GM10248 (cell line): ENCODE measurements around the gene ADAMTS6.
"Not testable (repeated sequence)": the region's sequence is repeated elsewhere in the genome, so short reads cannot be mapped to it uniquely, and the experiment has no call there.

Experiments
- CTCF ChIA-PET: fragments of 300-600 bp; sonication (Branson Sonifier 250); formaldehyde crosslinking; extraction: SDS; loops from one replicate; lab custom pipeline; 2021; ENCODE audit warnings: antibody characterized with exemption; lab: Yijun Ruan, JAX
- POLR2A ChIA-PET: fragments of 350-650 bp; sonication (Branson Sonifier 250); formaldehyde crosslinking; extraction: SDS; loops from one replicate; lab custom pipeline; 2020; ENCODE audit warnings: antibody characterized with exemption; lab: Yijun Ruan, JAX
- DNase-seq: peaks from one replicate; pipeline ENCODE4 v3.0.0; 2012; ENCODE audit errors: extremely low spot score
- TF ChIP-seq, protein P1 (sequence below): IDR thresholded peaks from 2 replicates; pipeline ENCODE4 v1.5.1; 2012; ENCODE audit warnings: mild to moderate bottlenecking, low read depth; ENCODE audit errors: extremely low read depth, missing control alignments, control extremely low read depth

The ADAMTS6 gene

GRCh38 chr5:65191554-65192135 lies 290.1 kb downstream of the ADAMTS6 start:
- no peak for DNase-seq
- ChIA-PET CTCF (interaction anchor here (0.9 to 1.1 kb wide), 3 partner anchors 10 to 92 kb away, joined by 3 to 4 read pairs (median 3); no protein-coding TSS in a partner anchor), POLR2A (no interaction called here)
- TF ChIP-seq, protein P1, sequence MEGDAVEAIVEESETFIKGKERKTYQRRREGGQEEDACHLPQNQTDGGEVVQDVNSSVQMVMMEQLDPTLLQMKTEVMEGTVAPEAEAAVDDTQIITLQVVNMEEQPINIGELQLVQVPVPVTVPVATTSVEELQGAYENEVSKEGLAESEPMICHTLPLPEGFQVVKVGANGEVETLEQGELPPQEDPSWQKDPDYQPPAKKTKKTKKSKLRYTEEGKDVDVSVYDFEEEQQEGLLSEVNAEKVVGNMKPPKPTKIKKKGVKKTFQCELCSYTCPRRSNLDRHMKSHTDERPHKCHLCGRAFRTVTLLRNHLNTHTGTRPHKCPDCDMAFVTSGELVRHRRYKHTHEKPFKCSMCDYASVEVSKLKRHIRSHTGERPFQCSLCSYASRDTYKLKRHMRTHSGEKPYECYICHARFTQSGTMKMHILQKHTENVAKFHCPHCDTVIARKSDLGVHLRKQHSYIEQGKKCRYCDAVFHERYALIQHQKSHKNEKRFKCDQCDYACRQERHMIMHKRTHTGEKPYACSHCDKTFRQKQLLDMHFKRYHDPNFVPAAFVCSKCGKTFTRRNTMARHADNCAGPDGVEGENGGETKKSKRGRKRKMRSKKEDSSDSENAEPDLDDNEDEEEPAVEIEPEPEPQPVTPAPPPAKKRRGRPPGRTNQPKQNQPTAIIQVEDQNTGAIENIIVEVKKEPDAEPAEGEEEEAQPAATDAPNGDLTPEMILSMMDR = no peak

- POLR2A ChIA-PET = no interaction called here
- TF ChIP-seq, protein P1 = no peak
- peak; percentile 27 for DNase-seq
- CTCF ChIA-PET = interaction anchor here (1.0 to 1.1 kb wide), 2 partner anchors 11 to 45 kb away, joined by 3 to 4 read pairs; no protein-coding TSS in a partner anchor
Measured at GRCh38 chr5:65190328-65191053, 291.2 kb downstream of the ADAMTS6 start.

DNA sequence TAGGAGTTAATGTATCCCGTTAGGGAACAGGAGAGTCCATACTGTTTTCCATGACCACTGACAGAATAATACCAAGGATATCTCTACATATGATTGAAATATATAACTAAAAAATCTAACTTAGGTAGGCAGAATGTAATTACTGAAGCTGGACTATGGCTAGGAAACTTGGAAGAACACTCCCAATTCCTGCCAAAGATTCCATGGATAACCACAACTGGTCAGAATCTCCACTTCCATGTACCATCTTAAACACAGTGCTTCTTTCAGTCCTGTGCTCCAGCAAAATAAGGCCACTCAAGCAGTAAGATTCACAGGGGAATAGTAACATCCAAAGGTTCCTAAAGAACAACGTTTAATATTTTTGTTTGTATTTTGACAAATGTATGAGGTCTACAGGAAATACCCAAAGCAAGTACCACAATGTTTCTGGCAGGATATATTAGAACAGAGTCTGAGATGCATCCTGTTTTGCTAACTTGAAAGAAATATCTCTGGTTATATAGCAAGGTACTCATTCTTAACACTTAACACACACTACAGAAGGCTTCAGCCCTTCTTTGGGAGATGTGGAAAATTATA lies 295.0 kb downstream of the ADAMTS6 start:
- ChIA-PET POLR2A (no interaction called here), CTCF (no interaction called here)
- TF ChIP-seq, protein P1 = no peak
- DNase-seq = no peak

GRCh38 chr5:65185468-65185867 lies 296.3 kb downstream of the ADAMTS6 start:
- TF ChIP-seq, protein P1 = no peak
- ChIA-PET POLR2A (no interaction called here), CTCF (interaction anchor here (0.9 kb wide), 1 partner anchor 85 kb away, joined by 3 read pairs; no protein-coding TSS in a partner anchor)
- no peak for DNase-seq

- ChIA-PET CTCF (interaction anchor here (0.9 kb wide), 1 partner anchor 85 kb away, joined by 3 read pairs; no protein-coding TSS in a partner anchor), POLR2A (no interaction called here)
- TF ChIP-seq, protein P1 = no peak
- no peak for DNase-seq
Measured at GRCh38 chr5:65184780-65185179, 296.9 kb downstream of the ADAMTS6 start.

DNA sequence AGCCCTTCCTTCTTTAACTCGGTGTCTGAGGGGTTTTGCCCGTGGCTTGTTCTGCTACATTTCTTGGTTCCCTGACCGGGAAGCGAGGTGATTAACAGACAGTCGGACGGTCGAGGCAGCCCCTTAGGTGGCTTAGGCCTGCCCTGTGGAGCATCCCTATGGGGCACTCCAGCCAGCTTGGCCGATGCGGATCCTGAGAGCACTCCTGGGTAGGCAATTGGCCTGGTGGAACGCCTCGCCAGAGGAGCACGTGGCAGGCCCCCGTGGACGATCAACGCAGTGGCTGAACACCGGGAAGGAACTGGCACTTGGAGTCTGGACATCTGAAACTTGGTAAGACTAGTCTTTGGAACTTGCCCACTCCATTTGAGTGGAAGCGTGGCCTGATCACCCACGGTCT lies 307.5 kb downstream of the ADAMTS6 start:
- DNase-seq, CTCF ChIA-PET, POLR2A ChIA-PET: not testable (repeated sequence)

DNA sequence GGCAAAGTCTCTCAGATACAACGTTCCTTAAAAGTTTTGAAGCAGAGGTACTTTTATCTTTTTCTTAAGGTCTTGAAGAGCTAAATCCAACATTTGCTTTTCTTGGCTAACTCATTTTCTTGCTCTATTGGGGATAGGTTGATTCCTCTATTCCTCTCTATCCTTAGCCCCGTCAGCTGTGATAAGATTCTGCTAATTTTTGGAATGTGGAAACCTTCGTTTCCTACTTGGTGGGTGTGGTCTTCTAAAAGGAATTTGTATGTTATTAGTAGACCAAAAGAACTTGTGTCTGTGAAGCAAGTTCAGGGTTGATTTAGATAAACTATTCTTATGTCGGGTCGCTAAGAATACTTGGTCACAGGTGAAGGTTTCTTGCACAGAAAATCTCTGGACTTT lies 308.6 kb downstream of the ADAMTS6 start:
- TF ChIP-seq, protein P1 = no peak
- ChIA-PET CTCF (no interaction called here), POLR2A (no interaction called here)
- no peak for DNase-seq
